Panc1 (cell line): ENCODE measurements around the gene ADSS2. TPM values are rescaled to one million over a fixed set of nuclear protein-coding genes. Genes with fewer than 3 reads are reported as not detected.

Source experiments
- ATAC-seq: fragments of 200-7000 bp; cut with Tn5 transposase; 2 replicates; pipeline ENCODE4 v1.9.1; 2020; ENCODE audit warnings: mild to moderate bottlenecking, moderate library complexity
- BruUV-seq: library from RNA; stranded (reverse); fragments of 400-500 nt; replicated peaks from 2 replicates; lab custom pipeline; 2021; lab: Mats Ljungman, UMichigan
- CTCF ChIA-PET: fragments of 300-600 bp; sonication (Branson Sonifier 250); formaldehyde crosslinking; loops from one replicate; lab custom pipeline; 2022; ENCODE audit warnings: antibody characterized with exemption; lab: Charles Lee
- POLR2A ChIA-PET: fragments of 300-600 bp; sonication (Branson Sonifier 250); formaldehyde crosslinking; loops from one replicate; lab custom pipeline; 2022; ENCODE audit warnings: antibody characterized with exemption; lab: Charles Lee
- DNase-seq: peaks from one replicate; pipeline ENCODE4 v3.0.0-alpha.2; 2010; ENCODE audit warnings: low read depth, low spot score
- H3K27ac ChIP-seq: 2 replicates; pipeline ENCODE4 v1.5.1; 2011; ENCODE audit warnings: mild to moderate bottlenecking, low read length, inconsistent platforms
- H3K27me3 ChIP-seq: fragments of 200-500 bp; sonication (Bioruptor generic); 2 replicates; pipeline ENCODE4 v1.6.0; 2014; ENCODE audit warnings: low read length, inconsistent platforms; ENCODE audit not compliant: control insufficient read depth, insufficient read depth
- H3K36me3 ChIP-seq: fragments of 200-500 bp; sonication (Bioruptor generic); 2 replicates; pipeline ENCODE4 v1.5.1; 2014; ENCODE audit warnings: inconsistent platforms, mild to moderate bottlenecking, low read length, moderate library complexity; ENCODE audit not compliant: control insufficient read depth, insufficient read depth
- H3K4me1 ChIP-seq: 2 replicates; pipeline ENCODE4 v1.5.1; 2011; ENCODE audit warnings: inconsistent platforms, mild to moderate bottlenecking, low read length, moderate library complexity; ENCODE audit not compliant: control insufficient read depth, insufficient read depth
- H3K4me3 ChIP-seq, 2 experiments: 2 replicates each; pipeline ENCODE4 v1.5.1; 2011 to 2012; ENCODE audit warnings: low read depth in 2 of 2, low read length in 2 of 2, mild to moderate bottlenecking in 2 of 2, inconsistent platforms in 1 of 2, moderate library complexity in 1 of 2
- H3K9me3 ChIP-seq: fragments of 200-500 bp; sonication (Bioruptor generic); 2 replicates; pipeline ENCODE4 v1.5.1; 2014; ENCODE audit warnings: low read depth, mild to moderate bottlenecking, inconsistent platforms, low read length, moderate library complexity; ENCODE audit not compliant: control insufficient read depth, insufficient read depth
- CTCF ChIP-seq: fragments of 450-650 bp; IDR thresholded peaks from 2 replicates; pipeline ENCODE4 v1.5.1; 2017; ENCODE audit warnings: mild to moderate bottlenecking
- POLR2AphosphoS5 ChIP-seq: IDR thresholded peaks from 2 replicates; pipeline ENCODE4 v1.6.1; 2012; ENCODE audit warnings: mild to moderate bottlenecking, low read depth, low read length, moderate library complexity
- REST ChIP-seq, 2 experiments: IDR thresholded peaks; 2 replicates each; pipeline ENCODE4 v1.6.1; 2011 to 2012; ENCODE audit warnings: low read depth in 2 of 2, control low read depth in 1 of 2, low read length in 1 of 2, mild to moderate bottlenecking in 1 of 2, moderate library complexity in 1 of 2; ENCODE audit not compliant: insufficient read depth in 1 of 2
- SIN3A ChIP-seq: IDR thresholded peaks from 2 replicates; pipeline ENCODE4 v1.6.1; 2012; ENCODE audit warnings: low read depth, mild to moderate bottlenecking, low read length, moderate library complexity, borderline replicate concordance; ENCODE audit not compliant: insufficient read depth
- TCF7L2 ChIP-seq: IDR thresholded peaks from 2 replicates; pipeline ENCODE4 v1.6.1; 2011; ENCODE audit warnings: mild to moderate bottlenecking, low read depth, low read length, inconsistent platforms
- in situ Hi-C: cut with HindIII; loops from 2 replicates; pipeline ENCODE4 v1.10.0; 2016; ENCODE audit warnings: low sequenced_read_pairs, low pct_unique_long_range_greater_than_20kb
- intact Hi-C: fragments of 100-400 bp; cut with micrococcal nuclease; formaldehyde crosslinking; loops from one replicate; pipeline ENCODE4 v1.10.0; 2022; ENCODE audit not compliant: unreplicated experiment
- total RNA-seq: library from RNA; stranded (reverse); gene quantifications from one replicate; pipeline ENCODE4 v1.2.1, GENCODE V29; 2021; ENCODE audit not compliant: unreplicated experiment

Gene ADSS2
- total RNA-seq, 1 experiment from 2014 or later = 42.2 TPM

GRCh38 chr1:244456586-244456985, 4.9 kb upstream of the ADSS2 start:
- intact Hi-C loops = no loop called here
- H3K36me3 ChIP-seq = no peaks in the 10 kb centered on the region
- no TSS peak for BruUV-seq
- in situ Hi-C loops = no loop called here
- no peak overlapping the region for H3K4me3 ChIP-seq
- H3K27ac ChIP-seq = no peak overlapping the region
- H3K4me1 ChIP-seq = peaks cover 14% of the 10 kb centered on the region
- ChIA-PET CTCF (no interaction called here), POLR2A (no interaction called here)
- DNase-seq = no peak
- TF ChIP-seq TCF7L2 (no peak), REST (IDR thresholded peaks at IDR 0.05; ENCODE audit: insufficient read depth in 1 of 2, low read depth in 2 of 2, low read length in 1 of 2) (no peak), SIN3A (no peak), POLR2AphosphoS5 (no peak), CTCF (no peak)
- ATAC-seq = no peak
- peaks cover 4% of the 10 kb centered on the region; the same call in 1 of the 2 replicates for H3K9me3 ChIP-seq
- no peaks in the 10 kb centered on the region for H3K27me3 ChIP-seq

- no peaks in the 10 kb centered on the region; the same call in 1 of the 2 replicates for H3K36me3 ChIP-seq
- intact Hi-C loops = no loop called here
- H3K9me3 ChIP-seq = peaks cover 4% of the 10 kb centered on the region; the same call in 1 of the 2 replicates
- peaks cover 9% of the 10 kb centered on the region for H3K4me1 ChIP-seq
- H3K27ac ChIP-seq = peak overlapping the region; percentile 34; the same call in 1 of the 2 replicates
- no peak for TF ChIP-seq SIN3A
- TF ChIP-seq TCF7L2 = no peak
- no TSS peak for BruUV-seq
- ChIA-PET CTCF (no interaction called here), POLR2A (no interaction called here)
- DNase-seq (no peak), ATAC-seq (no peak)
- H3K4me3 ChIP-seq = no peak overlapping the region
- no peaks in the 10 kb centered on the region for H3K27me3 ChIP-seq
- in situ Hi-C loops = no loop called here
Observed at GRCh38 chr1:244454412-244454811, 2.7 kb upstream of the ADSS2 start.
